HepG2 (cell line): ENCODE measurements around the gene MTX1. TPM values are rescaled to one million over a fixed set of nuclear protein-coding genes. Genes with fewer than 3 reads are reported as not detected.

Experiments used
- CTCF ChIP-seq: sonication (generic); formaldehyde crosslinking; IDR thresholded peaks from 2 replicates; pipeline ENCODE4 v1.5.0; 2020; ENCODE audit warnings: mild to moderate bottlenecking, missing genetic modification reagents, moderate library complexity
- FOXA3 ChIP-seq: IDR thresholded peaks from 2 replicates; pipeline ENCODE4 v1.6.1; 2016; ENCODE audit warnings: missing genetic modification reagents, missing compliant biosample characterization
- HMGXB4 ChIP-seq, 2 experiments: sonication (generic) in 1 of 2; formaldehyde crosslinking in 1 of 2; IDR thresholded peaks; 2 replicates each; pipeline versions ENCODE4 v1.4.0 to v1.6.1; 2018 to 2020; ENCODE audit warnings: missing genetic modification reagents in 2 of 2, borderline replicate concordance in 1 of 2, low read depth in 1 of 2, mild to moderate bottlenecking in 1 of 2, missing biosample characterization in 1 of 2
- KLF16 ChIP-seq, 2 experiments: sonication (generic) in 1 of 2; formaldehyde crosslinking in 1 of 2; IDR thresholded peaks; 2 replicates each; pipeline versions ENCODE4 v1.6.1 to v1.8.0; 2016 to 2023; ENCODE audit warnings: missing genetic modification reagents in 2 of 2, missing compliant biosample characterization in 1 of 2
- SALL1 ChIP-seq: sonication (generic); formaldehyde crosslinking; IDR thresholded peaks from 2 replicates; pipeline ENCODE4 v1.8.0; 2022; ENCODE audit warnings: mild to moderate bottlenecking, missing genetic modification reagents
- XBP1 ChIP-seq: sonication (generic); formaldehyde crosslinking; IDR thresholded peaks from 2 replicates; pipeline ENCODE4 v1.5.0; 2020; ENCODE audit warnings: missing genetic modification reagents
- ZBTB8A ChIP-seq: sonication (generic); formaldehyde crosslinking; IDR thresholded peaks from 2 replicates; pipeline ENCODE4 v1.4.0; 2020; ENCODE audit warnings: mild to moderate bottlenecking, low read depth, missing genetic modification reagents, borderline replicate concordance
- ZNF276 ChIP-seq: sonication (generic); formaldehyde crosslinking; IDR thresholded peaks from 2 replicates; pipeline ENCODE4 v1.4.0; 2020; ENCODE audit warnings: mild to moderate bottlenecking, low read depth, missing genetic modification reagents
- ZNF451 ChIP-seq: sonication (generic); formaldehyde crosslinking; IDR thresholded peaks from 2 replicates; pipeline ENCODE4 v1.5.0; 2020; ENCODE audit warnings: mild to moderate bottlenecking, missing genetic modification reagents
- ZNF687 ChIP-seq: sonication (generic); formaldehyde crosslinking; IDR thresholded peaks from 2 replicates; pipeline ENCODE4 v1.5.1; 2020; ENCODE audit warnings: mild to moderate bottlenecking, missing genetic modification reagents, moderate library complexity
- polyA plus RNA-seq, 8 experiments: library from polyadenylated mRNA; depleted of rRNA in 3 of 8; stranded (reverse) in 7 of 8; unstranded in 1 of 8; fragments of >200 nt; fragmentation: Illumina TruSeq in 4 of 8; extraction: Trizol in 4 of 8; gene quantifications; 2 replicates each; pipeline versions ENCODE4 v1.2.1 to v1.2.3, GENCODE V29; 2011 to 2016; ENCODE audit warnings: low read depth in 4 of 8, missing spikeins in 1 of 8, mixed read lengths in 1 of 8; ENCODE audit not compliant: insufficient read depth in 1 of 8
- total RNA-seq, 5 experiments: library from RNA; depleted of rRNA; stranded (reverse); fragments of >200 nt; fragmentation: Illumina TruSeq; extraction: Trizol; gene quantifications; 2 replicates each; pipeline ENCODE4 v1.2.3, GENCODE V29; 2016; ENCODE audit warnings: low read depth in 1 of 5
- TF ChIP-seq, protein P1 (sequence below): sonication (generic); formaldehyde crosslinking; IDR thresholded peaks from 2 replicates; pipeline ENCODE4 v1.4.0; 2020; ENCODE audit warnings: missing genetic modification reagents
- TF ChIP-seq, protein P2 (sequence below): sonication (generic); formaldehyde crosslinking; IDR thresholded peaks from 2 replicates; pipeline ENCODE4 v1.9.0; 2022; ENCODE audit warnings: missing genetic modification reagents, mild to moderate bottlenecking, borderline replicate concordance

Gene MTX1
- total and polyA plus RNA-seq, 2 of the 13 experiments (the other 11 are each of a cell fraction or from before 2014, with no cell fraction given) = 64.5 to 72.6 TPM

DNA sequence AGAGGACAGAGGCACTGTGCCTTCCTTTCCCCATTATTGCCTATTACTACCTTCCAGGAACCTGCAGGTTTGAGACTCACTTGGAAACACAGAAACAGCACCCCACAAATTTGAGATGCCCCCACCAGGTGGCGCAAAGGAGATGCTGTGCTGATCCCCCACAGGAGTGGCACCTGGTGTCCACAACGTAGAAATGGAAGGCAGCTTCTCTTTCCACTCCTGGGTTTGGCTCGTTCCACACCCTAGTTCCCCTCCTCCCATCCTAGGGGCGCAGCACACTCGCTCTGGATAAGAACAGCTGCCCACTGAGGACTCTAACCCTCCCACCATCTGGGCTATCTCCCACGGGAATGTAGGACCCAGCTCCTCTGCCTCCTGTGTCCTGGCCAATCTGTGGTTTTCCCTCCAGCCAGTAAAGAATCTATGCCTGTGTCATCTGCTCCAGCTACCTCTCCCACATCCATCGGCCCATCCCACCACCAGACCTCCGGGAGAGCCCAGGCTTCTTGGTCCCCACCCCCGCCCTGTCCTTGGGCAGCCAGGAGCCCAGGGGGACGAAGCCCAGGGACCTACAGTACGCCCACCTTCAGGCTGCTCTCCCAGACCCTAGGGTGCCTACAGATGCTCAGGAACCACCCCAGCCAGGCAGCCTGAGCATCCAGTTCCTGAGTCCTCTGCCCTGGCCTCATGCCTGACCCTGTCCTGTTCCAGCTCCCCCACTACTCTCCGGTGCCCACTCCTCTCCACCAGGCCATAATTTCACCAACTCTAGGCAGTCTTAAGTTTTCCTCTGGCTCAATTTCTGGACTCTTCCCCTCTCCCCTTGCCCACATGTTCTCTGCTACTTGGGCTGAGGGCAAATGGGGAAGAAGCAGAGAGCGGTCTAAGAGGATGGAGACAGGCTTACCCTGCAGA is 1.3 kb upstream of the MTX1 start (continued):
- TF ChIP-seq ZNF276 (CRISPR knock-in tag) (0 out of 2 replicates have a peak, but pooled peaks have one; percentile 41), KLF16 (CRISPR knock-in tag; IDR thresholded peaks at IDR 0.05) (0 out of 4 replicates have a peak, but pooled peaks of 1 of the 2 experiments have one; percentile 31), ZBTB8A (no peak), CTCF (CRISPR knock-in tag) (peak; percentile 87), XBP1 (no peak), FOXA3 (CRISPR knock-in tag) (no peak), ZNF687 (CRISPR knock-in tag) (peak; percentile 40), HMGXB4 (CRISPR knock-in tag; IDR thresholded peaks at IDR 0.05; ENCODE audit: borderline replicate concordance in 1 of 2, low read depth in 1 of 2) (peak in 1 of 2 experiments; percentile 64; a peak in 1 of 4 replicates), SALL1 (CRISPR knock-in tag) (peak; percentile 48; the same call in 1 of the 2 replicates), ZNF451 (0 out of 2 replicates have a peak, but pooled peaks have one; percentile 18)
- TF ChIP-seq, protein P1, sequence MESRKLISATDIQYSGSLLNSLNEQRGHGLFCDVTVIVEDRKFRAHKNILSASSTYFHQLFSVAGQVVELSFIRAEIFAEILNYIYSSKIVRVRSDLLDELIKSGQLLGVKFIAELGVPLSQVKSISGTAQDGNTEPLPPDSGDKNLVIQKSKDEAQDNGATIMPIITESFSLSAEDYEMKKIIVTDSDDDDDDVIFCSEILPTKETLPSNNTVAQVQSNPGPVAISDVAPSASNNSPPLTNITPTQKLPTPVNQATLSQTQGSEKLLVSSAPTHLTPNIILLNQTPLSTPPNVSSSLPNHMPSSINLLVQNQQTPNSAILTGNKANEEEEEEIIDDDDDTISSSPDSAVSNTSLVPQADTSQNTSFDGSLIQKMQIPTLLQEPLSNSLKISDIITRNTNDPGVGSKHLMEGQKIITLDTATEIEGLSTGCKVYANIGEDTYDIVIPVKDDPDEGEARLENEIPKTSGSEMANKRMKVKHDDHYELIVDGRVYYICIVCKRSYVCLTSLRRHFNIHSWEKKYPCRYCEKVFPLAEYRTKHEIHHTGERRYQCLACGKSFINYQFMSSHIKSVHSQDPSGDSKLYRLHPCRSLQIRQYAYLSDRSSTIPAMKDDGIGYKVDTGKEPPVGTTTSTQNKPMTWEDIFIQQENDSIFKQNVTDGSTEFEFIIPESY (CRISPR knock-in tag) = no peak; the same call in 1 of the 2 replicates
- TF ChIP-seq, protein P2, sequence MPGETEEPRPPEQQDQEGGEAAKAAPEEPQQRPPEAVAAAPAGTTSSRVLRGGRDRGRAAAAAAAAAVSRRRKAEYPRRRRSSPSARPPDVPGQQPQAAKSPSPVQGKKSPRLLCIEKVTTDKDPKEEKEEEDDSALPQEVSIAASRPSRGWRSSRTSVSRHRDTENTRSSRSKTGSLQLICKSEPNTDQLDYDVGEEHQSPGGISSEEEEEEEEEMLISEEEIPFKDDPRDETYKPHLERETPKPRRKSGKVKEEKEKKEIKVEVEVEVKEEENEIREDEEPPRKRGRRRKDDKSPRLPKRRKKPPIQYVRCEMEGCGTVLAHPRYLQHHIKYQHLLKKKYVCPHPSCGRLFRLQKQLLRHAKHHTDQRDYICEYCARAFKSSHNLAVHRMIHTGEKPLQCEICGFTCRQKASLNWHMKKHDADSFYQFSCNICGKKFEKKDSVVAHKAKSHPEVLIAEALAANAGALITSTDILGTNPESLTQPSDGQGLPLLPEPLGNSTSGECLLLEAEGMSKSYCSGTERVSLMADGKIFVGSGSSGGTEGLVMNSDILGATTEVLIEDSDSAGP (CRISPR knock-in tag) = peak; percentile 15; the same call in 1 of the 2 replicates
